Measurements from ENCODE around the gene PRKRA. TPM values are rescaled to one million over a fixed set of nuclear protein-coding genes. Genes with fewer than 3 reads are reported as not detected.

Gene PRKRA
- polyA plus RNA-seq, 1 donor from 2014 or later, result 91.8 TPM

DNA sequence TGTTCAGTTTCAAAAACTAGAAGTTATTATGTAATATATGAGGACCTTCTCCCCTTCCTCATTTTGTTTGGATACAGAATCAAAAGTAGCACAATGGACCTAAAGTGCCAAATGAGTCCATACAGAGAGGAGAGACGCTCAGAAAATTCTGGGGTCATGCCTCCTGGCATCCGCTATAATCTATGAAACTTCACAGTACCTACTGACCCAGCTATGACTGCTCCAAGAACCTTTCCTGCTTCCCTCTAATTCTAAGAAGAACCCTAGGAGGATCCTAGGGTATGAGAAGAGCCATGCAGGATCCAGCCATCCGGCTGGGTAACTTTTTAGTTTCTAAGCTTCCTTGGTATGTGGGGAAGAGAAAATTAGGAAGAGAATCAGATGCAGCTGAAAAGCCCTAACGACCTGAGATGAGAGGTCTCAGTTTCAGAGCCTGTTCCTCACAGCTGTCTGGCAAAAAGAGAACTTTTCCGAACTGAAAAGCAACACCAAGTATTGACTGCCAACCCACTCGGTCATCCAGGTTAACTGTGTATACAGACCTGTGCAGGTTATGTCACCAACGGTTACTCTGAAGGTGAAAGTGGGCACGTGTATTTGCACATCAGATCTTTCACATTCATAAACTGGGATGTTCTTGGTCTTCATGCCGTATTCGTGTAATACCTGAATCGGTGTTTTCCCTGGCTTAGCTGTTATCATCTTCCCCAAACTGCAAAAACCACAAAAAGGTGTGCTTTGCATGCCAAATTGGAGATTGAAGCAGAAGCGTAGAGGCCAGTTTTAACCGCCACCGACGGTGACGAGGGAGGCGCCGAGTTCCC lies 1.1 kb downstream of the PRKRA start:
- Histone ChIP-seq H3K79me2 (replicated peaks; ENCODE audit: insufficient read depth, low read length) (peaks cover 28% of the 10 kb centered on the region), H3K4me3 (ENCODE audit: low read length) (peak overlapping the region; percentile 78), H3K27ac (ENCODE audit: low read length) (peak overlapping the region; percentile 92), H3K27me3 (ENCODE audit: insufficient read depth, low read depth, low read length) (no peaks in the 10 kb centered on the region), H4K20me1 (ENCODE audit: insufficient read depth) (no peaks in the 10 kb centered on the region), H2AFZ (ENCODE audit: low read depth, low read length) (peak overlapping the region; percentile 16), H3K4me2 (ENCODE audit: low read length) (peak overlapping the region; percentile 99), H3K9ac (ENCODE audit: low read length) (peak overlapping the region; percentile 95), H3F3A (ENCODE audit: insufficient read depth, low read length, poor library complexity, severe bottlenecking) (no peaks in the 10 kb centered on the region), H3K36me3 (ENCODE audit: insufficient read depth, low read length) (peaks cover 3% of the 10 kb centered on the region), H3K9me2 (ENCODE audit: insufficient read depth, low read length) (no peaks in the 10 kb centered on the region), H3K9me3 (ENCODE audit: low read length) (no peaks in the 10 kb centered on the region)
- TF ChIP-seq SMC3 (conservative IDR thresholded peaks at IDR 0.05; ENCODE audit: poor library complexity) (no peak), MXI1 (conservative IDR thresholded peaks at IDR 0.05; ENCODE audit: poor library complexity, severe bottlenecking) (no peak), EP300 (conservative IDR thresholded peaks at IDR 0.05; ENCODE audit: poor library complexity, severe bottlenecking) (no peak)

DNA sequence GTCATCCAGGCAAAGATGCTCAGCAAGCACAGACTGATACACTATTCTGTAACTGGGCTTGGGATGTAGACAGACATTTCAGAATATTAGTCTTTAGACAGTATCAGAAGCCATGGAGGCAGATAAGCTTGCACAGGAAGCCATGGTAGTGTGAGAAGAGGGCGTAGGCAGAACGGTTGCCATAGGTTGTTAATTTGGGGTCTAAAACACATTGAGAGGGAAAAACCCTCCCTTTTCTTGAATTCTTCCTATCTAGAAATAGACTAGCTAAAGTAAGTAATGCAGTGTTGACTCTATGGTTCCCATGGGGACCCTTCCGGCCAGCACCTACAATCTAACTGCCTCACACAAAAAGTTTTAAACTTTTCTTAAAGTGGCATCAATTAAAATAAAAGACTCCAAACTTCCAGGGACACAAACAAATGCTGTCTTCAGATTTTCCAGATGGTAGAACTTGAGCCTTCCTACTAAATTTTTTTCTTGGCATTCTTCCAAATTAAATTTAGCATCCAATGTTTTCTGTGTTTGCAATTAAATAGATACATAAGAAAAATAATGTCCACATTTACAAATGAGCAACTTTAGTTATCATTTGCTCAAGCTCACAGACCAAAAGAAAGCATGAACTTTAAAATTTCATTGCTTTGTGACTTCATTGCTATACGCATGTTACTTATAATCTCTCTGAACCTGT lies 1.9 kb downstream of the PRKRA start:
- Histone ChIP-seq H3K4me2 (ENCODE audit: low read length) (peak overlapping the region; percentile 99), H3K36me3 (ENCODE audit: insufficient read depth, low read length) (peaks cover 8% of the 10 kb centered on the region), H3K4me3 (ENCODE audit: low read length) (peak overlapping the region; percentile 78), H2AFZ (ENCODE audit: low read depth, low read length) (no peak overlapping the region), H3K79me2 (replicated peaks; ENCODE audit: insufficient read depth, low read length) (peaks cover 28% of the 10 kb centered on the region), H4K20me1 (ENCODE audit: insufficient read depth) (no peaks in the 10 kb centered on the region), H3F3A (ENCODE audit: insufficient read depth, low read length, poor library complexity, severe bottlenecking) (no peaks in the 10 kb centered on the region), H3K9ac (ENCODE audit: low read length) (no peak overlapping the region), H3K27ac (ENCODE audit: low read length) (no peak overlapping the region), H3K9me2 (ENCODE audit: insufficient read depth, low read length) (no peaks in the 10 kb centered on the region), H3K9me3 (ENCODE audit: low read length) (no peaks in the 10 kb centered on the region), H3K27me3 (ENCODE audit: insufficient read depth, low read depth, low read length) (no peaks in the 10 kb centered on the region)
- TF ChIP-seq RAD21 (conservative IDR thresholded peaks at IDR 0.05) (no peak), TAF1 (IDR thresholded peaks at IDR 0.05; ENCODE audit: low read depth) (no peak), SMC3 (conservative IDR thresholded peaks at IDR 0.05; ENCODE audit: poor library complexity) (no peak), EP300 (conservative IDR thresholded peaks at IDR 0.05; ENCODE audit: poor library complexity, severe bottlenecking) (no peak), EZH2 (IDR thresholded peaks at IDR 0.05; ENCODE audit: borderline replicate concordance, insufficient read depth, low read length, poor library complexity, severe bottlenecking) (no peak), MXI1 (conservative IDR thresholded peaks at IDR 0.05; ENCODE audit: poor library complexity, severe bottlenecking) (no peak), POLR2AphosphoS5 (IDR thresholded peaks at IDR 0.05) (no peak)
- TF ChIP-seq, protein P1, sequence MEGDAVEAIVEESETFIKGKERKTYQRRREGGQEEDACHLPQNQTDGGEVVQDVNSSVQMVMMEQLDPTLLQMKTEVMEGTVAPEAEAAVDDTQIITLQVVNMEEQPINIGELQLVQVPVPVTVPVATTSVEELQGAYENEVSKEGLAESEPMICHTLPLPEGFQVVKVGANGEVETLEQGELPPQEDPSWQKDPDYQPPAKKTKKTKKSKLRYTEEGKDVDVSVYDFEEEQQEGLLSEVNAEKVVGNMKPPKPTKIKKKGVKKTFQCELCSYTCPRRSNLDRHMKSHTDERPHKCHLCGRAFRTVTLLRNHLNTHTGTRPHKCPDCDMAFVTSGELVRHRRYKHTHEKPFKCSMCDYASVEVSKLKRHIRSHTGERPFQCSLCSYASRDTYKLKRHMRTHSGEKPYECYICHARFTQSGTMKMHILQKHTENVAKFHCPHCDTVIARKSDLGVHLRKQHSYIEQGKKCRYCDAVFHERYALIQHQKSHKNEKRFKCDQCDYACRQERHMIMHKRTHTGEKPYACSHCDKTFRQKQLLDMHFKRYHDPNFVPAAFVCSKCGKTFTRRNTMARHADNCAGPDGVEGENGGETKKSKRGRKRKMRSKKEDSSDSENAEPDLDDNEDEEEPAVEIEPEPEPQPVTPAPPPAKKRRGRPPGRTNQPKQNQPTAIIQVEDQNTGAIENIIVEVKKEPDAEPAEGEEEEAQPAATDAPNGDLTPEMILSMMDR (IDR thresholded peaks at IDR 0.05; ENCODE audit: poor library complexity, severe bottlenecking), result no peak
- TF ChIP-seq, protein P2, sequence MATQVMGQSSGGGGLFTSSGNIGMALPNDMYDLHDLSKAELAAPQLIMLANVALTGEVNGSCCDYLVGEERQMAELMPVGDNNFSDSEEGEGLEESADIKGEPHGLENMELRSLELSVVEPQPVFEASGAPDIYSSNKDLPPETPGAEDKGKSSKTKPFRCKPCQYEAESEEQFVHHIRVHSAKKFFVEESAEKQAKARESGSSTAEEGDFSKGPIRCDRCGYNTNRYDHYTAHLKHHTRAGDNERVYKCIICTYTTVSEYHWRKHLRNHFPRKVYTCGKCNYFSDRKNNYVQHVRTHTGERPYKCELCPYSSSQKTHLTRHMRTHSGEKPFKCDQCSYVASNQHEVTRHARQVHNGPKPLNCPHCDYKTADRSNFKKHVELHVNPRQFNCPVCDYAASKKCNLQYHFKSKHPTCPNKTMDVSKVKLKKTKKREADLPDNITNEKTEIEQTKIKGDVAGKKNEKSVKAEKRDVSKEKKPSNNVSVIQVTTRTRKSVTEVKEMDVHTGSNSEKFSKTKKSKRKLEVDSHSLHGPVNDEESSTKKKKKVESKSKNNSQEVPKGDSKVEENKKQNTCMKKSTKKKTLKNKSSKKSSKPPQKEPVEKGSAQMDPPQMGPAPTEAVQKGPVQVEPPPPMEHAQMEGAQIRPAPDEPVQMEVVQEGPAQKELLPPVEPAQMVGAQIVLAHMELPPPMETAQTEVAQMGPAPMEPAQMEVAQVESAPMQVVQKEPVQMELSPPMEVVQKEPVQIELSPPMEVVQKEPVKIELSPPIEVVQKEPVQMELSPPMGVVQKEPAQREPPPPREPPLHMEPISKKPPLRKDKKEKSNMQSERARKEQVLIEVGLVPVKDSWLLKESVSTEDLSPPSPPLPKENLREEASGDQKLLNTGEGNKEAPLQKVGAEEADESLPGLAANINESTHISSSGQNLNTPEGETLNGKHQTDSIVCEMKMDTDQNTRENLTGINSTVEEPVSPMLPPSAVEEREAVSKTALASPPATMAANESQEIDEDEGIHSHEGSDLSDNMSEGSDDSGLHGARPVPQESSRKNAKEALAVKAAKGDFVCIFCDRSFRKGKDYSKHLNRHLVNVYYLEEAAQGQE (IDR thresholded peaks at IDR 0.05; ENCODE audit: borderline replicate concordance), result no peak
